Ramos (cell line): ENCODE data around the gene PPP6R2.

ENCODE experiments used
- in situ Hi-C: fragments of 300-500 bp; cut with MboI; formaldehyde crosslinking; loops from one replicate; pipeline ENCODE4 v1.14.3; 2022; ENCODE audit warnings: low sequenced_read_pairs; ENCODE audit not compliant: unreplicated experiment

Gene PPP6R2

GRCh38 chr22:50342651-50343540 lies at the start of gene PPP6R2:
Gene PPP6R2, plus strand, starts transcription at chr22:50343327. Its CDS starts 50,582 bp downstream, at chr22:50393909.
- in situ Hi-C loops: no loop called here

- in situ Hi-C loops: no loop called here
Measured at GRCh38 chr22:50293441-50294318, 49.4 kb upstream of the PPP6R2 start.

- in situ Hi-C loops: no loop called here
Measured at GRCh38 chr22:50294319-50294656, 48.8 kb upstream of the PPP6R2 start.

- in situ Hi-C loops: no loop called here
Measured at GRCh38 chr22:50296658-50297490, 46.3 kb upstream of the PPP6R2 start.

GRCh38 chr22:50297510-50298265 lies 45.4 kb upstream of the PPP6R2 start:
- in situ Hi-C loops: no loop called here

GRCh38 chr22:50298266-50298637 lies 44.9 kb upstream of the PPP6R2 start:
- in situ Hi-C loops: no loop called here

- in situ Hi-C loops: no loop called here
Measured at GRCh38 chr22:50298937-50299784, 44.0 kb upstream of the PPP6R2 start.

GRCh38 chr22:50299785-50300619 lies 43.1 kb upstream of the PPP6R2 start:
- in situ Hi-C loops: no loop called here

GRCh38 chr22:50300620-50301257 lies 42.4 kb upstream of the PPP6R2 start:
- in situ Hi-C loops: no loop called here

GRCh38 chr22:50301581-50301991 lies 41.5 kb upstream of the PPP6R2 start:
- in situ Hi-C loops: no loop called here

GRCh38 chr22:50302041-50302541 lies 41.0 kb upstream of the PPP6R2 start:
- in situ Hi-C loops: no loop called here

- in situ Hi-C loops: no loop called here
Measured at GRCh38 chr22:50302564-50302963, 40.6 kb upstream of the PPP6R2 start.

GRCh38 chr22:50303515-50303847 lies 39.6 kb upstream of the PPP6R2 start:
- in situ Hi-C loops: no loop called here

- in situ Hi-C loops: no loop called here
Measured at GRCh38 chr22:50303848-50304527, 39.1 kb upstream of the PPP6R2 start.

GRCh38 chr22:50304528-50305392 lies 38.4 kb upstream of the PPP6R2 start:
- in situ Hi-C loops: no loop called here

GRCh38 chr22:50305393-50305922 lies 37.7 kb upstream of the PPP6R2 start:
- in situ Hi-C loops: no loop called here
